GM23338 (cell line): Measurements from ENCODE around the gene AXL. TPM values are rescaled to one million over a fixed set of nuclear protein-coding genes. Genes with fewer than 3 reads are reported as not detected.
A peak's percentile ranks its signal among the peaks of the same experiment; 100 is the strongest.

Experiments
- ATAC-seq: fragments of 200-7000 bp; cut with Tn5 transposase; 3 replicates; pipeline ENCODE4 v1.9.1; 2020
- DNase-seq: peaks from one replicate; pipeline ENCODE4 v3.0.0-alpha.2; 2015; ENCODE audit warnings: low spot score
- H2AFZ ChIP-seq: fragments of 200-600 bp; sonication (generic); 2 replicates; pipeline ENCODE4 v1.8.0; 2016; ENCODE audit warnings: antibody characterized with exemption, mild to moderate bottlenecking, moderate library complexity
- H3F3A ChIP-seq: fragments of 200-600 bp; sonication (generic); replicated peaks from 2 replicates; pipeline ENCODE4 v1.8.0; 2017; ENCODE audit warnings: antibody characterized with exemption, mixed run types, low read depth
- H3K27ac ChIP-seq: fragments of 200-600 bp; sonication (generic); 2 replicates; pipeline ENCODE4 v1.6.1; 2016; ENCODE audit warnings: low read depth
- H3K27me3 ChIP-seq: fragments of 200-600 bp; sonication (generic); 2 replicates; pipeline ENCODE4 v1.8.0; 2016; ENCODE audit warnings: mild to moderate bottlenecking, mixed run types, moderate library complexity; ENCODE audit not compliant: insufficient read depth
- H3K36me3 ChIP-seq: fragments of 200-600 bp; sonication (generic); 2 replicates; pipeline ENCODE4 v1.8.0; 2016; ENCODE audit warnings: mild to moderate bottlenecking; ENCODE audit not compliant: insufficient read depth
- H3K4me1 ChIP-seq: fragments of 200-600 bp; sonication (generic); 2 replicates; pipeline ENCODE4 v1.8.0; 2016; ENCODE audit warnings: mild to moderate bottlenecking, moderate library complexity; ENCODE audit not compliant: insufficient read depth
- H3K4me2 ChIP-seq: fragments of 200-600 bp; sonication (generic); 2 replicates; pipeline ENCODE4 v1.7.1; 2017; ENCODE audit warnings: mixed run types
- H3K4me3 ChIP-seq: fragments of 200-600 bp; sonication (generic); 2 replicates; pipeline ENCODE4 v1.6.1; 2016; ENCODE audit warnings: mixed run types
- H3K79me2 ChIP-seq: fragments of 200-600 bp; sonication (generic); replicated peaks from 2 replicates; pipeline ENCODE4 v1.8.0; 2017; ENCODE audit warnings: mild to moderate bottlenecking; ENCODE audit not compliant: insufficient read depth
- H3K9me2 ChIP-seq: fragments of 200-600 bp; sonication (generic); 2 replicates; pipeline ENCODE4 v1.8.0; 2017; ENCODE audit not compliant: insufficient read depth
- H4K20me1 ChIP-seq: fragments of 200-600 bp; sonication (generic); replicated peaks from 2 replicates; pipeline ENCODE4 v1.8.0; 2017; ENCODE audit warnings: mild to moderate bottlenecking; ENCODE audit not compliant: insufficient read depth
- H3K27ac Mint-ChIP-seq: 2 replicates; pipeline ENCODE4 v1.8.0; 2020; ENCODE audit warnings: inconsistent platforms, mild to moderate bottlenecking, moderate library complexity, mixed read lengths
- H3K27me3 Mint-ChIP-seq: 3 replicates; pipeline ENCODE4 v1.8.0; 2022; ENCODE audit warnings: low read depth, mild to moderate bottlenecking, moderate library complexity, mixed read lengths, inconsistent platforms; ENCODE audit not compliant: insufficient read depth, poor library complexity
- H3K36me3 Mint-ChIP-seq: 3 replicates; pipeline ENCODE4 v1.8.0; 2021; ENCODE audit warnings: low read depth, mild to moderate bottlenecking, inconsistent platforms, moderate library complexity, mixed read lengths
- H3K4me1 Mint-ChIP-seq: 3 replicates; pipeline ENCODE4 v1.8.0; 2020; ENCODE audit warnings: mild to moderate bottlenecking, inconsistent platforms, mixed read lengths
- H3K4me3 Mint-ChIP-seq: 3 replicates; pipeline ENCODE4 v1.8.0; 2021; ENCODE audit warnings: moderate library complexity, mild to moderate bottlenecking, inconsistent platforms, mixed read lengths
- H3K9me3 Mint-ChIP-seq: 3 replicates; pipeline ENCODE4 v1.8.0; 2020; ENCODE audit warnings: moderate library complexity, mild to moderate bottlenecking, inconsistent platforms, mixed read lengths
- CREB1 ChIP-seq: fragments of 250-450 bp; sonication (Bioruptor Pico); IDR thresholded peaks from 2 replicates; pipeline ENCODE4 v1.5.0; 2020; ENCODE audit warnings: low read depth, mild to moderate bottlenecking, moderate library complexity
- EZH2phosphoT487 ChIP-seq: fragments of 200-600 bp; sonication (generic); IDR thresholded peaks from one replicate; pipeline ENCODE4 v1.8.1; 2018; ENCODE audit warnings: antibody characterized with exemption; ENCODE audit not compliant: unreplicated experiment
- JUNB ChIP-seq: IDR thresholded peaks from one replicate; pipeline ENCODE4 v1.6.1; 2016; ENCODE audit warnings: antibody characterized with exemption; ENCODE audit not compliant: unreplicated experiment
- POLR2AphosphoS5 ChIP-seq: IDR thresholded peaks from 2 replicates; pipeline ENCODE4 v1.6.1; 2016; ENCODE audit warnings: antibody characterized with exemption, low read depth
- STAT1 ChIP-seq: IDR thresholded peaks from one replicate; pipeline ENCODE4 v1.6.1; 2016; ENCODE audit warnings: antibody characterized with exemption; ENCODE audit not compliant: unreplicated experiment
- ZNF114 ChIP-seq: fragments of 250-450 bp; sonication (Bioruptor Pico); IDR thresholded peaks from 2 replicates; pipeline ENCODE4 v1.5.0; 2020; ENCODE audit warnings: mild to moderate bottlenecking, moderate library complexity
- ZNF331 ChIP-seq: fragments of 250-450 bp; sonication (Bioruptor Pico); IDR thresholded peaks from 2 replicates; pipeline ENCODE4 v1.5.0; 2020; ENCODE audit warnings: low read depth, mild to moderate bottlenecking, moderate library complexity
- polyA plus RNA-seq: library from polyadenylated mRNA; unstranded; fragments of >200 nt; fragmentation: Nextera tagmentation; extraction: Ambion mirVana; gene quantifications from 2 replicates; pipeline ENCODE4 v1.2.1, GENCODE V29; 2016
- total RNA-seq: library from RNA; depleted of rRNA; stranded (reverse); fragments of >200 nt; shearing (Covaris generic); gene quantifications from 2 replicates; pipeline ENCODE4 v1.2.3, GENCODE V29; 2014
- TF ChIP-seq, protein P1 (sequence below): IDR thresholded peaks from 2 replicates; pipeline ENCODE4 v1.6.1; 2016; ENCODE audit warnings: antibody characterized with exemption
- TF ChIP-seq, protein P2 (sequence below), 2 experiments: fragments of 200-600 bp in 1 of 2; sonication (generic) in 1 of 2; conservative IDR thresholded peaks; 2 replicates each; pipeline versions ENCODE4 v1.5.1 to v1.6.1; 2016 to 2017; ENCODE audit warnings: antibody characterized with exemption in 2 of 2, low read depth in 2 of 2, mild to moderate bottlenecking in 2 of 2, moderate library complexity in 1 of 2
- TF ChIP-seq, protein P3 (sequence below): fragments of 250-450 bp; sonication (Bioruptor Pico); IDR thresholded peaks from 2 replicates; pipeline ENCODE4 v1.5.0; 2020; ENCODE audit warnings: mild to moderate bottlenecking, moderate library complexity

AXL gene
- total and polyA plus RNA-seq, 2 experiments from 2014 or later, result 9.0 to 28.4 TPM

DNA sequence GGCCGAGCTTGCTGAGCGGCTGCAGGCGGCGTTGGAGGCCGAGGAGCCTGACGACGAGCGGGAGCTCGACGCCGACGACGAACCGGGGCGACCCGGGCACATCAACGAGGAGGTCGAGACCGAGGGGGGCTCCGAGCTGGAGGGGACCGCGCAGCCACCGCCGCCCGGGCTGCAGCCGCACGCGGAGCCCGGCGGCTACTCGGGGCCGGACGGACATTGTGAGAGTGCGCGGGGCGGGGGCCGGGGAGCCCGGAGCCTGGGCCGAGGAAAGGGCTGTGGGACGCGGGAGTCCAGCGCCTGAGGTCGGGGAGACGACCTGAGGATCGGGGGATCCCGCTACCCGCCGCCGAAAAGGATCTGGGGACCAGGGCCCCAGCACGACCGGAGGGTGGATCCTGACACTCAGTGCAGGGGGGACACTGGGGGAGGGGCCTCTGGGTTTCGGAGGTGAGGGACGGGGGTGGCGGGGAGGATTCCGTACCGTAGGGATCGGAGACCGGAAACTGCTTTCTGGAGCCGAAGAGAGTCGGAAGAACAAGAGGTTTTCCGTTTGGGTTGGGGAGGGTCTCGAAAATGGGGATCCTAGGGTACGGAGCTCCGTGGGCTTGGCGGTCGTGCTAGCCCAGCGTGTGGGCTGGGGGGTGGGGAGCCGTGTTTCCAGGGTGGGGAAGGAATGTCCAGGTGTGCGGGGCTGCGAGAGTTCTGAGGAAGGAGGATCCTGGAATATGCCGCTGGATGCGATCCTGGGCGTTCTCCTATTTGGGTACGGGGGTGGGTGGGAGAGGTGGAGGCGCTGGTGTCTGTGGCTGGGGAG lies 45.8 kb downstream of the AXL start:
- Histone ChIP-seq H4K20me1 (peaks cover 35% of the 10 kb centered on the region), H3F3A (peaks cover 22% of the 10 kb centered on the region), H3K9me2 (no peaks in the 10 kb centered on the region), H3K27me3 (no peaks in the 10 kb centered on the region), H3K36me3 (peaks cover 20% of the 10 kb centered on the region), H3K27ac (peak overlapping the region; percentile 93), H2AFZ (no peak overlapping the region), H3K4me2 (peak overlapping the region; percentile 91), H3K4me1 (peaks cover 7% of the 10 kb centered on the region), H3K79me2 (peaks cover 60% of the 10 kb centered on the region), H3K4me3 (peak overlapping the region; percentile 82)
- Mint-ChIP-seq H3K4me1 (peaks cover 22% of the 10 kb centered on the region), H3K4me3 (peak overlapping the region; percentile 94), H3K36me3 (peaks cover 49% of the 10 kb centered on the region), H3K27ac (peak overlapping the region; percentile 99), H3K9me3 (no peaks in the 10 kb centered on the region; the same call in 1 of the 3 replicates), H3K27me3 (peaks cover 22% of the 10 kb centered on the region)
- ATAC-seq, result peak; percentile 11
- TF ChIP-seq POLR2AphosphoS5 (peak; percentile 53), ZNF331 (CRISPR knock-in tag) (no peak)
- TF ChIP-seq, protein P1, sequence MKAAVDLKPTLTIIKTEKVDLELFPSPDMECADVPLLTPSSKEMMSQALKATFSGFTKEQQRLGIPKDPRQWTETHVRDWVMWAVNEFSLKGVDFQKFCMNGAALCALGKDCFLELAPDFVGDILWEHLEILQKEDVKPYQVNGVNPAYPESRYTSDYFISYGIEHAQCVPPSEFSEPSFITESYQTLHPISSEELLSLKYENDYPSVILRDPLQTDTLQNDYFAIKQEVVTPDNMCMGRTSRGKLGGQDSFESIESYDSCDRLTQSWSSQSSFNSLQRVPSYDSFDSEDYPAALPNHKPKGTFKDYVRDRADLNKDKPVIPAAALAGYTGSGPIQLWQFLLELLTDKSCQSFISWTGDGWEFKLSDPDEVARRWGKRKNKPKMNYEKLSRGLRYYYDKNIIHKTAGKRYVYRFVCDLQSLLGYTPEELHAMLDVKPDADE, result 0 out of 2 replicates have a peak, but pooled peaks have one; percentile 14
- peak; percentile 84 for DNase-seq

DNA sequence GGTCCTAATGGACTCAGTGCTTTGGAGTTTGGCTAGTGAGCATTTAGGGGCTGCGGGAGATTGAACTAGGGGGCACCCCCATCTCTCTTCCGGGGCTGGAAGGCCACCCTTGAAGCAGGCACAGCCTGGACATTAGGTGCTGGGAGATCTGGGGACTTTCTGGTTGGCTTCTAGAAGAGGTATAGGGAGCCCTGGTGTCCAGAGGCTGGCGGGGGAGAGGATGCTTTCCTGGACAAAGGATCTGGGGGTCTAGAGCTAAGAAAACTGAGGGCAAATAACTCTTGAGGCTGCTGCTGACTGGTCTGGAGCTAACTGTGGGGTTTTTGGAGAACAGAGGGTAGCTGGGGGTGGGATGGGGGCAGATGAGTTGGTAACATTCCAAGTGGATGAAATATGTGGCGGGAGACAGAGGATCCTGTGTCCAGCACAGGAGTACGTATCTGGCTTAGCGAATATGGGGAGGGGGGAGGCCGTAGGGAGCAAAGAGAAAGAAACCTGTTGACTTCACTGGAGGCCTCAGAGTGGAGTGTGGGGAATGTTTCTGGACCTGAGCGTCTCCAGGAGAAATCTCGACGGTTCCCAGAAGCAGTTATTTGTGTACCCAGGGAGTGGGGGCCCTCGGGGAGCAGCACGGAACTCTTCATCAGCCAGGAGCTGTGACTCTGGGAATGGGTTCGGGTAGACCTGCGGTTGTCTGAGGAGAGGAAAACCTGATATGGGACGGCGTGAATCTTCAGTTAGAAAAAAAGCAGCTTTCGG lies 46.6 kb downstream of the AXL start:
- DNase-seq, result peak; percentile 11
- H3K36me3 ChIP-seq, result peaks cover 28% of the 10 kb centered on the region
- Mint-ChIP-seq H3K9me3 (no peaks in the 10 kb centered on the region; the same call in 1 of the 3 replicates), H3K4me3 (peak overlapping the region; percentile 94), H3K36me3 (peaks cover 52% of the 10 kb centered on the region), H3K27ac (peak overlapping the region; percentile 99), H3K4me1 (peaks cover 22% of the 10 kb centered on the region), H3K27me3 (peaks cover 22% of the 10 kb centered on the region)
- H2AFZ ChIP-seq, result no peak overlapping the region
- peak overlapping the region; percentile 91 for H3K4me2 ChIP-seq
- peaks cover 61% of the 10 kb centered on the region for H3K79me2 ChIP-seq
- H4K20me1 ChIP-seq, result peaks cover 35% of the 10 kb centered on the region
- no peak for ATAC-seq
- no peaks in the 10 kb centered on the region for H3K27me3 ChIP-seq
- peaks cover 22% of the 10 kb centered on the region for H3F3A ChIP-seq
- H3K27ac ChIP-seq, result peak overlapping the region; percentile 93
- H3K4me3 ChIP-seq, result peak overlapping the region; percentile 82
- no peaks in the 10 kb centered on the region for H3K9me2 ChIP-seq
- peaks cover 7% of the 10 kb centered on the region for H3K4me1 ChIP-seq
- TF ChIP-seq, protein P2, sequence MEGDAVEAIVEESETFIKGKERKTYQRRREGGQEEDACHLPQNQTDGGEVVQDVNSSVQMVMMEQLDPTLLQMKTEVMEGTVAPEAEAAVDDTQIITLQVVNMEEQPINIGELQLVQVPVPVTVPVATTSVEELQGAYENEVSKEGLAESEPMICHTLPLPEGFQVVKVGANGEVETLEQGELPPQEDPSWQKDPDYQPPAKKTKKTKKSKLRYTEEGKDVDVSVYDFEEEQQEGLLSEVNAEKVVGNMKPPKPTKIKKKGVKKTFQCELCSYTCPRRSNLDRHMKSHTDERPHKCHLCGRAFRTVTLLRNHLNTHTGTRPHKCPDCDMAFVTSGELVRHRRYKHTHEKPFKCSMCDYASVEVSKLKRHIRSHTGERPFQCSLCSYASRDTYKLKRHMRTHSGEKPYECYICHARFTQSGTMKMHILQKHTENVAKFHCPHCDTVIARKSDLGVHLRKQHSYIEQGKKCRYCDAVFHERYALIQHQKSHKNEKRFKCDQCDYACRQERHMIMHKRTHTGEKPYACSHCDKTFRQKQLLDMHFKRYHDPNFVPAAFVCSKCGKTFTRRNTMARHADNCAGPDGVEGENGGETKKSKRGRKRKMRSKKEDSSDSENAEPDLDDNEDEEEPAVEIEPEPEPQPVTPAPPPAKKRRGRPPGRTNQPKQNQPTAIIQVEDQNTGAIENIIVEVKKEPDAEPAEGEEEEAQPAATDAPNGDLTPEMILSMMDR (conservative IDR thresholded peaks at IDR 0.05; ENCODE audit: low read depth in 2 of 2), result no peak
- no peak for TF ChIP-seq ZNF114 (CRISPR knock-in tag)
- TF ChIP-seq, protein P3, sequence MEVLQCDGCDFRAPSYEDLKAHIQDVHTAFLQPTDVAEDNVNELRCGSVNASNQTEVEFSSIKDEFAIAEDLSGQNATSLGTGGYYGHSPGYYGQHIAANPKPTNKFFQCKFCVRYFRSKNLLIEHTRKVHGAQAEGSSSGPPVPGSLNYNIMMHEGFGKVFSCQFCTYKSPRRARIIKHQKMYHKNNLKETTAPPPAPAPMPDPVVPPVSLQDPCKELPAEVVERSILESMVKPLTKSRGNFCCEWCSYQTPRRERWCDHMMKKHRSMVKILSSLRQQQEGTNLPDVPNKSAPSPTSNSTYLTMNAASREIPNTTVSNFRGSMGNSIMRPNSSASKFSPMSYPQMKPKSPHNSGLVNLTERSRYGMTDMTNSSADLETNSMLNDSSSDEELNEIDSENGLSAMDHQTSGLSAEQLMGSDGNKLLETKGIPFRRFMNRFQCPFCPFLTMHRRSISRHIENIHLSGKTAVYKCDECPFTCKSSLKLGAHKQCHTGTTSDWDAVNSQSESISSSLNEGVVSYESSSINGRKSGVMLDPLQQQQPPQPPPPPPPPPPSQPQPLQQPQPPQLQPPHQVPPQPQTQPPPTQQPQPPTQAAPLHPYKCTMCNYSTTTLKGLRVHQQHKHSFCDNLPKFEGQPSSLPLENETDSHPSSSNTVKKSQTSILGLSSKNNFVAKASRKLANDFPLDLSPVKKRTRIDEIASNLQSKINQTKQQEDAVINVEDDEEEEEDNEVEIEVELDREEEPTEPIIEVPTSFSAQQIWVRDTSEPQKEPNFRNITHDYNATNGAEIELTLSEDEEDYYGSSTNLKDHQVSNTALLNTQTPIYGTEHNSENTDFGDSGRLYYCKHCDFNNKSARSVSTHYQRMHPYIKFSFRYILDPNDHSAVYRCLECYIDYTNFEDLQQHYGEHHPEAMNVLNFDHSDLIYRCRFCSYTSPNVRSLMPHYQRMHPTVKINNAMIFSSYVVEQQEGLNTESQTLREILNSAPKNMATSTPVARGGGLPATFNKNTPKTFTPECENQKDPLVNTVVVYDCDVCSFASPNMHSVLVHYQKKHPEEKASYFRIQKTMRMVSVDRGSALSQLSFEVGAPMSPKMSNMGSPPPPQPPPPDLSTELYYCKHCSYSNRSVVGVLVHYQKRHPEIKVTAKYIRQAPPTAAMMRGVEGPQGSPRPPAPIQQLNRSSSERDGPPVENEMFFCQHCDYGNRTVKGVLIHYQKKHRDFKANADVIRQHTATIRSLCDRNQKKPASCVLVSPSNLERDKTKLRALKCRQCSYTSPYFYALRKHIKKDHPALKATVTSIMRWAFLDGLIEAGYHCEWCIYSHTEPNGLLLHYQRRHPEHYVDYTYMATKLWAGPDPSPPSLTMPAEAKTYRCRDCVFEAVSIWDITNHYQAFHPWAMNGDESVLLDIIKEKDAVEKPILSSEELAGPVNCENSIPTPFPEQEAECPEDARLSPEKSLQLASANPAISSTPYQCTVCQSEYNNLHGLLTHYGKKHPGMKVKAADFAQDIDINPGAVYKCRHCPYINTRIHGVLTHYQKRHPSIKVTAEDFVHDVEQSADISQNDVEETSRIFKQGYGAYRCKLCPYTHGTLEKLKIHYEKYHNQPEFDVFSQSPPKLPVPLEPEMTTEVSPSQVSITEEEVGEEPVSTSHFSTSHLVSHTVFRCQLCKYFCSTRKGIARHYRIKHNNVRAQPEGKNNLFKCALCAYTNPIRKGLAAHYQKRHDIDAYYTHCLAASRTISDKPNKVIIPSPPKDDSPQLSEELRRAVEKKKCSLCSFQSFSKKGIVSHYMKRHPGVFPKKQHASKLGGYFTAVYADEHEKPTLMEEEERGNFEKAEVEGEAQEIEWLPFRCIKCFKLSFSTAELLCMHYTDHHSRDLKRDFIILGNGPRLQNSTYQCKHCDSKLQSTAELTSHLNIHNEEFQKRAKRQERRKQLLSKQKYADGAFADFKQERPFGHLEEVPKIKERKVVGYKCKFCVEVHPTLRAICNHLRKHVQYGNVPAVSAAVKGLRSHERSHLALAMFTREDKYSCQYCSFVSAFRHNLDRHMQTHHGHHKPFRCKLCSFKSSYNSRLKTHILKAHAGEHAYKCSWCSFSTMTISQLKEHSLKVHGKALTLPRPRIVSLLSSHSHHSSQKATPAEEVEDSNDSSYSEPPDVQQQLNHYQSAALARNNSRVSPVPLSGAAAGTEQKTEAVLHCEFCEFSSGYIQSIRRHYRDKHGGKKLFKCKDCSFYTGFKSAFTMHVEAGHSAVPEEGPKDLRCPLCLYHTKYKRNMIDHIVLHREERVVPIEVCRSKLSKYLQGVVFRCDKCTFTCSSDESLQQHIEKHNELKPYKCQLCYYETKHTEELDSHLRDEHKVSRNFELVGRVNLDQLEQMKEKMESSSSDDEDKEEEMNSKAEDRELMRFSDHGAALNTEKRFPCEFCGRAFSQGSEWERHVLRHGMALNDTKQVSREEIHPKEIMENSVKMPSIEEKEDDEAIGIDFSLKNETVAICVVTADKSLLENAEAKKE (CRISPR knock-in tag), result no peak
- no peak for TF ChIP-seq CREB1 (CRISPR knock-in tag)
- TF ChIP-seq ZNF331 (CRISPR knock-in tag), result no peak
- no peak for TF ChIP-seq STAT1
- no peak for TF ChIP-seq POLR2AphosphoS5
- no peak for TF ChIP-seq JUNB
- TF ChIP-seq EZH2phosphoT487, result no peak
